Testis (tissue), 2 donors: ENCODE measurements around the gene HS2ST1.

Experiments
- POLR2A ChIP-seq: fragments of 450-650 bp; IDR thresholded peaks from one replicate; pipeline ENCODE4 v1.6.1; 2017; ENCODE audit warnings: antibody characterized with exemption, mild to moderate bottlenecking, moderate library complexity
- TF ChIP-seq, protein P1 (sequence below), 3 experiments: fragments of 450-650 bp in 2 of 3; fragments of 200-600 bp in 1 of 3; sonication (generic) in 1 of 3; IDR thresholded peaks; one replicate each; pipeline ENCODE4 v1.5.1; 2016 to 2019; ENCODE audit warnings: antibody characterized with exemption in 3 of 3, mild to moderate bottlenecking in 2 of 3, moderate library complexity in 1 of 3

DNA sequence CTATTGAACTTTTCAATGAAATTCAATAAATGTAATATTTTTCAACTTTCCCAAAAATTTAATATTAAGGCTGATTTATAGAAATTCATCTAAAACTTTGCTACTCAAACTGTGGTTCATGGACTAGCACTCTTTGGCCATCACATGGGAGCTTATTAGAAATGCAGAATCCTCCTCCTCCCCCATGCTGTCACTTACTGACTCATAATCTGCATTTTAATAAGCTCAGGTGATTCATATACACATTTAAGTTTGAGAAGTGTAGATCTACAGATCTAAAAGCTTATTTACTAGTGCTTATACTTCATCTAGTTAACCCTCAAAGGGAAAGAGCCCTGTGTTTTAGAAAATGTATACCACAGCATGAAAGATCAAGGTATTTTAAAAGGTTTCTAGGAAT is 84.3 kb downstream of the HS2ST1 start:
- TF ChIP-seq, protein P1, sequence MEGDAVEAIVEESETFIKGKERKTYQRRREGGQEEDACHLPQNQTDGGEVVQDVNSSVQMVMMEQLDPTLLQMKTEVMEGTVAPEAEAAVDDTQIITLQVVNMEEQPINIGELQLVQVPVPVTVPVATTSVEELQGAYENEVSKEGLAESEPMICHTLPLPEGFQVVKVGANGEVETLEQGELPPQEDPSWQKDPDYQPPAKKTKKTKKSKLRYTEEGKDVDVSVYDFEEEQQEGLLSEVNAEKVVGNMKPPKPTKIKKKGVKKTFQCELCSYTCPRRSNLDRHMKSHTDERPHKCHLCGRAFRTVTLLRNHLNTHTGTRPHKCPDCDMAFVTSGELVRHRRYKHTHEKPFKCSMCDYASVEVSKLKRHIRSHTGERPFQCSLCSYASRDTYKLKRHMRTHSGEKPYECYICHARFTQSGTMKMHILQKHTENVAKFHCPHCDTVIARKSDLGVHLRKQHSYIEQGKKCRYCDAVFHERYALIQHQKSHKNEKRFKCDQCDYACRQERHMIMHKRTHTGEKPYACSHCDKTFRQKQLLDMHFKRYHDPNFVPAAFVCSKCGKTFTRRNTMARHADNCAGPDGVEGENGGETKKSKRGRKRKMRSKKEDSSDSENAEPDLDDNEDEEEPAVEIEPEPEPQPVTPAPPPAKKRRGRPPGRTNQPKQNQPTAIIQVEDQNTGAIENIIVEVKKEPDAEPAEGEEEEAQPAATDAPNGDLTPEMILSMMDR (IDR thresholded peaks at IDR 0.05), result no peak
- TF ChIP-seq POLR2A, result no peak
